Pancreas (tissue), 10 donors: ENCODE data around the gene MAU2. TPM values are rescaled to one million over a fixed set of nuclear protein-coding genes. Genes with fewer than 3 reads are reported as not detected.
A peak's percentile ranks its signal among the peaks of the same experiment; 100 is the strongest.

Experiments used
- ATAC-seq, 4 donors: fragments of 200-7000 bp; cut with Tn5 transposase; one replicate each; pipeline versions ENCODE4 v1.8.0 to v1.9.1; 2020; ENCODE audit warnings: mild to moderate bottlenecking in 4 of 4, moderate library complexity in 4 of 4
- DNase-seq, 6 donors: peaks; one replicate each; pipeline ENCODE4 v3.0.0-alpha.2; 2020
- FAIRE-seq: peaks from 2 replicates; lab custom pipeline; 2012; peaks lifted over from hg19 to GRCh38; lab: Jason Lieb, UNC
- H3K27ac ChIP-seq, 4 donors: fragments of 200-600 bp; sonication (generic); 1 replicate in 3 of 4; 2 replicates in 1 of 4; pipeline versions ENCODE4 v1.5.0 to v1.8.0; 2020
- H3K27me3 ChIP-seq, 4 donors: fragments of 200-600 bp; one replicate each; pipeline ENCODE4 v1.8.0; 2021
- H3K36me3 ChIP-seq, 3 donors: fragments of 200-600 bp; sonication (generic) in 1 of 3; one replicate each; pipeline versions ENCODE4 v1.5.0 to v1.8.0; 2020 to 2021
- H3K4me1 ChIP-seq, 3 donors: fragments of 200-600 bp; one replicate each; pipeline ENCODE4 v1.8.0; 2021
- H3K4me3 ChIP-seq, 4 donors: fragments of 200-600 bp; sonication (generic) in 2 of 4; one replicate each; pipeline versions ENCODE4 v1.5.0 to v1.8.0; 2020 to 2021
- H3K9me3 ChIP-seq, 4 donors: fragments of 200-600 bp; one replicate each; pipeline ENCODE4 v1.8.0; 2021
- WGBS, 2 donors: extraction: QIAGEN DNeasy Blood & Tissue Kit; methylation state at CpG; one replicate each; pipeline ENCODE4 v1.1.7; 2013; 5-methylcytosine and 5-hydroxymethylcytosine counted together
- intact Hi-C, 3 donors: fragments of 100-400 bp; cut with DNase I; formaldehyde crosslinking; loops; one replicate each; pipeline versions ENCODE4 v1.11.1 to v1.14.2; 2022
- polyA plus RNA-seq, 2 donors: library from polyadenylated mRNA; stranded (reverse); fragments of 200-250 nt; gene quantifications; one replicate each; pipeline ENCODE4 v1.2.3, GENCODE V29; 2013
- total RNA-seq, 6 donors: library from RNA; stranded (reverse); fragmentation: NEBNext Ultra II Directional in 4 of 6; extraction: Animal tissue kit (Norgen Biotek cat#: 25700) in 4 of 6; gene quantifications; one replicate each; pipeline versions ENCODE4 v1.2.1 to v1.2.4, GENCODE V29; 2021 to 2023
- TF ChIP-seq, protein P1 (sequence below), 4 donors: fragments of 200-600 bp; sonication (generic) in 3 of 4; IDR thresholded peaks; one replicate each; pipeline versions ENCODE4 v1.5.0 to v1.8.0; 2021; ENCODE audit warnings: antibody characterized with exemption in 4 of 4
- donor health status: healthy with polysubstance abuse.
- donor health status: DM: no; HTN: no; CAD: no; lungs with moderate emphysema.
- donor health status: DM: no; HTN: no; CAD: no.
- donor health status: control.
- donor health status: control.
- donor health status: Bipolar disorder and iron deficiency.
- donor health status: DM: yes; HTN: yes; CAD: no.
- donor health status: DM: no; HTN: no; CAD: no.
- donor health status: DM: no; HTN: no; CAD: no.
- donor health status: DM: yes; HTN: yes; CAD: no.

The MAU2 gene
- total and polyA plus RNA-seq, 8 donors: 22.6 to 38.8 (median 30.2) TPM

DNA sequence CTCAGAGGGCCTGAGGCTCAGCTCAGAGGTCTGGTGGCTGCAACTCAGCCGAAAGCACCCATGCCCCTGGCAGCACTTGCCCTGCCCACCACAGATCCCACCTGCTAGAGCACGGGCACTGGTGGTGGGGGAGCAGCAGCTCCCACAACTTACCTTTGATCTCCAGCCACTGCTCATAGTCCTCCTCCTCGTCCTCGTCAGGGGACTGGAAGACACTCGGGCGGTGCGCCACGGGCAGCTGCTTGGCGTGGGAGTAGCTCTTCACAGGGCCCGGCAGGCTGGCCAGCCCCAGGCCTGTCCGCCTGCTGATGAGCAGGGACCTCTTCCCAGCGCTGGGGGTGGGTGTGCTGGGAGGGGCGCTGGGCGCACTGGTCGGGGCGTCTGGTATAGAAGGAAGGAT is 14.9 kb upstream of the MAU2 start:
- Histone ChIP-seq H3K4me1 (no peaks in the 10 kb centered on the region), H3K36me3 (peaks cover 6 to 63% (median 6%) of the 10 kb centered on the region in 3 donors), H3K27me3 (no peaks in the 10 kb centered on the region), H3K9me3 (no peaks in the 10 kb centered on the region), H3K4me3 (no peak overlapping the region), H3K27ac (no peak overlapping the region)
- TF ChIP-seq, protein P1, sequence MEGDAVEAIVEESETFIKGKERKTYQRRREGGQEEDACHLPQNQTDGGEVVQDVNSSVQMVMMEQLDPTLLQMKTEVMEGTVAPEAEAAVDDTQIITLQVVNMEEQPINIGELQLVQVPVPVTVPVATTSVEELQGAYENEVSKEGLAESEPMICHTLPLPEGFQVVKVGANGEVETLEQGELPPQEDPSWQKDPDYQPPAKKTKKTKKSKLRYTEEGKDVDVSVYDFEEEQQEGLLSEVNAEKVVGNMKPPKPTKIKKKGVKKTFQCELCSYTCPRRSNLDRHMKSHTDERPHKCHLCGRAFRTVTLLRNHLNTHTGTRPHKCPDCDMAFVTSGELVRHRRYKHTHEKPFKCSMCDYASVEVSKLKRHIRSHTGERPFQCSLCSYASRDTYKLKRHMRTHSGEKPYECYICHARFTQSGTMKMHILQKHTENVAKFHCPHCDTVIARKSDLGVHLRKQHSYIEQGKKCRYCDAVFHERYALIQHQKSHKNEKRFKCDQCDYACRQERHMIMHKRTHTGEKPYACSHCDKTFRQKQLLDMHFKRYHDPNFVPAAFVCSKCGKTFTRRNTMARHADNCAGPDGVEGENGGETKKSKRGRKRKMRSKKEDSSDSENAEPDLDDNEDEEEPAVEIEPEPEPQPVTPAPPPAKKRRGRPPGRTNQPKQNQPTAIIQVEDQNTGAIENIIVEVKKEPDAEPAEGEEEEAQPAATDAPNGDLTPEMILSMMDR (IDR thresholded peaks at IDR 0.05): no peak
- DNase-seq (peak in 1 of 6 donors; percentile 49), FAIRE-seq (no peak), ATAC-seq (no peak)
- intact Hi-C loops: no loop called here
- 92 to 93% methylated on average over 15 to 16 of the region's 16 CpGs for WGBS, 2 donors

DNA sequence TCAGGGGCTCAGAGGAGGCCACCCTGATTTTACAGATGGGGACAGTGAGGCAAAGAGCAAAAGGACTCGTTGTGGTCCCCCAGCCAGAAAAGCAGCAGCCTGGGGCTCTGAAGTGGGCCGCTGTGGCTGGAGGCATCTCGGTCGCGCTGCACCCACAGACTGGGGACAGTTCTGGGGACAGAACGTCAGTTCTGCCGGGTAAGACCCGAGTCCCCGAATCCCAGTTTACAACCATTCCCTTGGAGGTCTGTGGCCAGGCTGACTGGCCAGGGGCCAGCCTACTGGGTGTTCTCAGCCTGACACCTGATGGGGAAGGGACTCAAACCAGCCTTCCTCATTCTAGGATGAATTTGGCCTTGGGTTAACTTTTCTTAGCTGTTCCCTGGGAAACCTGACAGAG is 14.4 kb upstream of the MAU2 start:
- intact Hi-C loops: no loop called here
- Histone ChIP-seq H3K4me1 (no peaks in the 10 kb centered on the region), H3K36me3 (peaks cover 6 to 58% (median 6%) of the 10 kb centered on the region in 3 donors), H3K27me3 (no peaks in the 10 kb centered on the region), H3K27ac (no peak overlapping the region), H3K9me3 (no peaks in the 10 kb centered on the region), H3K4me3 (no peak overlapping the region)
- WGBS, 2 donors: 91 to 95% methylated on average over 9 of the region's 9 CpGs
- ATAC-seq (no peak), DNase-seq (peak in 1 of 6 donors; percentile 53), FAIRE-seq (no peak)
- TF ChIP-seq, protein P1 (IDR thresholded peaks at IDR 0.05): no peak

DNA sequence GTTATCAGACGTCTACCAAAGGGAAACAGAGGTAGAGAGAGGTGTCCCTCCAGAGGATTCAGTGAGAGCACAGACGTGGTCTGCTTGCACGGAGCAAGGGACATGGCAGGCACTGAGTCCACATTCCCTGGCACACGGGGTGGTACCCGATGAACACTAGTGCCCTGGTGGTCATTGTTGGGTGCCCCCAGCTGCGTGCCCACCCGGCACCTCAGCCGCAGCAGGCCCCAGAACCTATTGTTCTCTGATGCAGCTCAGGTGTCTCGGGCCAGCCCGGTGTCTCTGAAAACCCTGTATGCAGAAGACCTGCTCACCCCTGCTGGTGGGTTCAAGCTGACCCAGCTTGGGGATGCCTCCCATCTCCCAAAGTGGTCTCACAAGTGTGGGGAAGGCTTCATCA is 12.3 kb upstream of the MAU2 start:
- DNase-seq (no peak), FAIRE-seq (no peak)
- H3K27me3 ChIP-seq: no peaks in the 10 kb centered on the region

DNA sequence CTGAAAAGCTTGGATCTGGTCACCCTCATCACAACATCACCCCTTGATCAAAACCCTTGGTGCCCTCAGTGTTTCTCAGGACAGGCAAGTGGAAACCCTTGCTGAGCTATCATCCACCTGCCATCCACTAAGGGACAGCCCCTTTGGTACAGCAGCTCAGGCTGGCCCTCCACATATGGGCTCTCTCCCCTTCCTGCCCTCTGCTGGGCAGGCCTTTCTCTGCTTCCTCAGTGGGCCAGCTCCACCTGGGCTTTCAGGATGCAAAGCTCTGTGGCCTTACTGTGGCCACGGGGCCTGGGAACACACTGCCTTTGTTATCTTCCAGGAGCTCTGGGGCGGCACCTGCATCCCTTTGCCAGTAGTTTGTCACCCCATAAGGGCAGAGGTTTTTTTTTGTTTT is 5.2 kb upstream of the MAU2 start:
- WGBS, 2 donors: 88 to 92% methylated on average over 2 of the region's 2 CpGs
- ATAC-seq (no peak), FAIRE-seq (no peak), DNase-seq (no peak)
- Histone ChIP-seq H3K4me3 (no peak overlapping the region), H3K4me1 (peaks cover 0 to 11% (median 5%) of the 10 kb centered on the region in 3 donors), H3K9me3 (no peaks in the 10 kb centered on the region), H3K36me3 (peaks cover 0 to 24% (median 1%) of the 10 kb centered on the region in 3 donors), H3K27ac (no peak overlapping the region), H3K27me3 (no peaks in the 10 kb centered on the region)
- TF ChIP-seq, protein P1 (IDR thresholded peaks at IDR 0.05): no peak
- intact Hi-C loops: no loop called here

More for the DNA sequence above, 12.3 kb upstream of the MAU2 start:
- Histone ChIP-seq H3K4me1 (no peaks in the 10 kb centered on the region), H3K9me3 (no peaks in the 10 kb centered on the region), H3K4me3 (no peak overlapping the region), H3K36me3 (peaks cover 6 to 45% (median 6%) of the 10 kb centered on the region in 3 donors), H3K27ac (no peak overlapping the region)
- 93 to 94% methylated on average over 10 of the region's 10 CpGs for WGBS, 2 donors
- TF ChIP-seq, protein P1 (IDR thresholded peaks at IDR 0.05): no peak
- intact Hi-C loops: no loop called here
- ATAC-seq: no peak

DNA sequence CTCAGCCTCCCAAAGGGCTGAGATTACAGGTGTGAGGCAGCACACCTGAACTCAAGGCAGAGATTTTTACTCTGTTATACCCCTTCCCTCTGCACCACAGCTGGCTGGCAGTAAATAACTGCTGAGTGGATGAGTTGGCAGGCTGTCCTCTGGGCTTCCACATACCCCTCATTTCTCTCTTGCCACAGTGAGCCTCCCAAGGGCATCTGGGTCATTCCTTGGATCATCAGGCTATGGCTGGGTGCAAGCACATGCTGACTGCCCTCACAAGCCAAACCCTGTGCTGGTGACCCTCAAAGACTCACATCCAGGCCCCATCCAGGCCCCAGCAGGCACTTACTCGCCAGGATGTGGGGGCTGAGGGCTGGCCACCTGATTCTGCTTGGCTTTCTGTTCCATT is 4.5 kb upstream of the MAU2 start:
- no peak for DNase-seq
- H3K36me3 ChIP-seq: peaks cover 0 to 22% (median 0%) of the 10 kb centered on the region in 3 donors
- TF ChIP-seq, protein P1 (IDR thresholded peaks at IDR 0.05): no peak

More for the DNA sequence above, 4.5 kb upstream of the MAU2 start:
- ATAC-seq (no peak), FAIRE-seq (no peak)
- intact Hi-C loops: no loop called here
- 85 to 89% methylated on average over 1 of the region's 1 CpG for WGBS, 2 donors
- Histone ChIP-seq H3K27ac (no peak overlapping the region), H3K27me3 (no peaks in the 10 kb centered on the region), H3K4me3 (no peak overlapping the region), H3K4me1 (peaks cover 0 to 11% (median 5%) of the 10 kb centered on the region in 3 donors), H3K9me3 (no peaks in the 10 kb centered on the region)
